Neural crest cell (in vitro differentiated cells): ENCODE data around the gene TRABD2B. TPM values are rescaled to one million over a fixed set of nuclear protein-coding genes. Genes with fewer than 3 reads are reported as not detected.

Experiments
- DNase-seq: peaks from one replicate; pipeline ENCODE4 v3.0.0; 2021; ENCODE audit warnings: low read depth, mixed read lengths, low spot score
- H3K27ac Mint-ChIP-seq: one replicate; pipeline ENCODE4 v1.8.0; 2021; ENCODE audit warnings: mild to moderate bottlenecking, mixed read lengths; ENCODE audit not compliant: unreplicated experiment
- H3K27me3 Mint-ChIP-seq: 2 replicates; pipeline ENCODE4 v1.8.0; 2021; ENCODE audit warnings: low read depth, mild to moderate bottlenecking, mixed read lengths
- H3K36me3 Mint-ChIP-seq: 2 replicates; pipeline ENCODE4 v1.8.0; 2021; ENCODE audit warnings: low read depth, mild to moderate bottlenecking, mixed read lengths
- H3K4me1 Mint-ChIP-seq: 2 replicates; pipeline ENCODE4 v1.8.0; 2021; ENCODE audit warnings: mixed read lengths
- H3K4me3 Mint-ChIP-seq: one replicate; pipeline ENCODE4 v1.8.0; 2021; ENCODE audit warnings: mild to moderate bottlenecking, mixed read lengths
- H3K9me3 Mint-ChIP-seq: 2 replicates; pipeline ENCODE4 v1.8.0; 2021; ENCODE audit warnings: mixed read lengths
- total RNA-seq: library from RNA; stranded (reverse); gene quantifications from 2 replicates; pipeline ENCODE4 v1.2.1, GENCODE V29; 2021
- TF ChIP-seq, protein P1 (sequence below): fragments of 200-600 bp; sonication (generic); conservative IDR thresholded peaks from 2 replicates; pipeline ENCODE4 v1.5.0; 2021; ENCODE audit warnings: antibody characterized with exemption, mild to moderate bottlenecking

The TRABD2B gene
- total RNA-seq, 1 donor from 2014 or later = 0.49 TPM

DNA sequence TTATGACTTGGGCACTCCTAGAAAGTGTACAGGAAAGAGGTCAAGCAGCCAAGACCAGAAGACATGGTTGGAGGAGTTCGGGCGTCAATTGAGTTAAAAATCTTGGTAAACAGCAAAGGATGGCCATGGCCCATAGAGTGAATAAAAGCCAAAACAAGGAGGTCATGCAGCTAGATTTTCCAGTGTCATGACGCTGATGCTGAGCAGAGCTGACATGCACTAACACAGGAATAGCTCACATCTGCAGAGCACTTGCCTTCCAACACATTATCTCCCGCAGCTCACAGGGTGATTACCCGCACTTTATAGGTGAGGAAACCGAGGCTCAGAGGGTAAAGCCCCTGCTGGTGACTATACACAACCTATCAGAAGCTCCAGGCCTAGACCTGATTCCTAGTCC lies 49.7 kb downstream of the TRABD2B start:
- TF ChIP-seq, protein P1, sequence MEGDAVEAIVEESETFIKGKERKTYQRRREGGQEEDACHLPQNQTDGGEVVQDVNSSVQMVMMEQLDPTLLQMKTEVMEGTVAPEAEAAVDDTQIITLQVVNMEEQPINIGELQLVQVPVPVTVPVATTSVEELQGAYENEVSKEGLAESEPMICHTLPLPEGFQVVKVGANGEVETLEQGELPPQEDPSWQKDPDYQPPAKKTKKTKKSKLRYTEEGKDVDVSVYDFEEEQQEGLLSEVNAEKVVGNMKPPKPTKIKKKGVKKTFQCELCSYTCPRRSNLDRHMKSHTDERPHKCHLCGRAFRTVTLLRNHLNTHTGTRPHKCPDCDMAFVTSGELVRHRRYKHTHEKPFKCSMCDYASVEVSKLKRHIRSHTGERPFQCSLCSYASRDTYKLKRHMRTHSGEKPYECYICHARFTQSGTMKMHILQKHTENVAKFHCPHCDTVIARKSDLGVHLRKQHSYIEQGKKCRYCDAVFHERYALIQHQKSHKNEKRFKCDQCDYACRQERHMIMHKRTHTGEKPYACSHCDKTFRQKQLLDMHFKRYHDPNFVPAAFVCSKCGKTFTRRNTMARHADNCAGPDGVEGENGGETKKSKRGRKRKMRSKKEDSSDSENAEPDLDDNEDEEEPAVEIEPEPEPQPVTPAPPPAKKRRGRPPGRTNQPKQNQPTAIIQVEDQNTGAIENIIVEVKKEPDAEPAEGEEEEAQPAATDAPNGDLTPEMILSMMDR = no peak
- Mint-ChIP-seq H3K27ac (no peak overlapping the region), H3K9me3 (no peaks in the 10 kb centered on the region), H3K36me3 (no peaks in the 10 kb centered on the region), H3K4me3 (no peak overlapping the region), H3K27me3 (peaks cover 5% of the 10 kb centered on the region), H3K4me1 (no peaks in the 10 kb centered on the region)
- no peak for DNase-seq

DNA sequence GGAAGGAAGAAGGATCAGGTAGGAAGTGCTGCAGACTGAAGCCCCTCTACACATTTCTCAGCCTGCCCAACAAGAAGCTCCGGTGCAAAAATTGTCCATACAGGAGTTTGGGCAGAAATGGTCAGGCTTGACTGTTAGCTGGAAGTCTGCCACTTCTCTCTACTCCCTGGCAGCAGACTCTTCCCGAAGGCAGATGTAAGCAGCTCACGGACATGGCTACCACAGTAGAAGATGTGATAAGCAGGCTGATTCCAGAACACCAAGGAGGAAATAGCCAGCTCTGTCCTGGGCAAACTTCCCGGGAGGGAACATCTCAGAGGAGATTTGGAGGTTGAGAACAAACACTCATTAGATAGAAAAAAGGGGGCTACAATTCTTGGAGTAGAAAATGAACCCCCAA lies 52.6 kb downstream of the TRABD2B start:
- Mint-ChIP-seq H3K9me3 (no peaks in the 10 kb centered on the region), H3K36me3 (no peaks in the 10 kb centered on the region), H3K4me3 (no peak overlapping the region), H3K27me3 (peaks cover 15% of the 10 kb centered on the region), H3K4me1 (no peaks in the 10 kb centered on the region), H3K27ac (no peak overlapping the region)
- TF ChIP-seq, protein P1 = no peak
- no peak for DNase-seq

DNA sequence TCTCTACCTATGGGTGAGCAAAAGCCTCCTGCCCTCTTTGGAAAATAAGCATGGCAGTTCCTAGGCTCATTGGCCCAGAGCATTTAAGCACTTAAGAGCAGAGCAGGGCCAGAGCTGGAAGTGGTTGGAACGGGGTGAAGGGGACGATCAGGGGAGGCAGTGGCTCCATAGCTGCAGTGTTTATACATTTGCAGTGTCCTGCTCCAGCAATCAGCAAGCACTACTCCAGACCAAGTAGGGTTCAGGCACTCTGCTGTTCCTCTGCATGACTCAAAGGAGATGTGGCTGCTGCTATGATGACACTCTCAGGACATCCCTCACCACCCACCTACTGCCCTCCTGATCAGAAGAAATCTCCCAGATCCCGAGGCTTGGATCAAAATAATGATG lies 55.0 kb downstream of the TRABD2B start:
- Mint-ChIP-seq H3K4me3 (no peak overlapping the region), H3K27ac (no peak overlapping the region), H3K27me3 (peaks cover 19% of the 10 kb centered on the region), H3K9me3 (no peaks in the 10 kb centered on the region), H3K36me3 (no peaks in the 10 kb centered on the region), H3K4me1 (no peaks in the 10 kb centered on the region)
- TF ChIP-seq, protein P1 = no peak
- no peak for DNase-seq

DNA sequence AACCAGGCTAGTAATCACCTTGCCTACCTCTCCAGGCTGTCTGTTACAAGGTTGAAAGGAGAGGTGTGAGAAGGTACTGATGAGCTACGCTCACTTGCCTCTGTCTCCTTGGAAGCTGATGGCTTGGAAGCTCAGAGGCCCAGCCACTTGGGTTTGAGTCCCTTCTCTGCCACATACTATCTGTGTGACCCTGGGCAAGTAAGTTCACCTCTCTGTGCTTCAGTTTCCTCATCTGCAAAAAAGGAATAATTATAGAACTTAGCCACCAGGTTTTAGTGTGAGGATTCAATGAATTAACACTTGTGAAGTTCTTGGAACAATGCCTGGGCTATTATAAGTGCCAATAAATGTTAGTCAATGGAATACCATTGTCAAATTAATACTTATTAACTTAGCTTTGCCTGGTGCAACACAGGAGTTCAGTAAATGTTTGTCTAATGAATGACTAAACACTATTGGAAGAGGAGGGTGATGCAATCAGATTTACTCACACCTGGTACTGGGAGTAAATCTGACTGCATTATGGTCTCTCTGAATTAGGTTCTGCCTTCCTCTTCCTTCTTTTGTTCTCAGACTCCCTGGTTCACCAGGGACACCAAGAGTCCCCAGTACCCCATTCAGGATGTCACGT lies 55.5 kb downstream of the TRABD2B start:
- H3K27ac Mint-ChIP-seq = no peak overlapping the region
- no peak overlapping the region for H3K4me3 Mint-ChIP-seq
- H3K9me3 Mint-ChIP-seq = no peaks in the 10 kb centered on the region
- H3K36me3 Mint-ChIP-seq = no peaks in the 10 kb centered on the region
- TF ChIP-seq, protein P1 = no peak
- no peak for DNase-seq
- peaks cover 19% of the 10 kb centered on the region for H3K27me3 Mint-ChIP-seq
- no peaks in the 10 kb centered on the region for H3K4me1 Mint-ChIP-seq

DNA sequence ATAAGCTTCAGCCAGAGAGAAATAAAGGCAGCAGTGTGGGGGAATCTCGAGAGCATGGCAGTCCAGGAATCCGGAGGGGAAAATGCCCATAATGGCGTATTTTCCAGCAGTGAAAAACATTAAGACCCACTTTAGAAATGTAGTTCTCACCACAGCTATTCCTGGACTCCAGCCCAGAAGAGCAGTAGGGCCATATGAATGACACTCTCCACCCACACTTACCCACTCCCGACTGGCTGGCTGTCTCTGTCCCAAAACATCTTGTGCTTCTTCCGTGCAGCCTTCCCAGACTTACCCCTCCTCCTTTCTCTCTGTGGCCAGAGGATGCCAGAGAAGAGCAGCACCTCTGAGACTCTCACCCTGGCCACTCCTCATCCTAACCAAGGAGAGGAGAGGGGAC lies 56.4 kb downstream of the TRABD2B start:
- TF ChIP-seq, protein P1 = no peak
- Mint-ChIP-seq H3K4me1 (no peaks in the 10 kb centered on the region), H3K36me3 (no peaks in the 10 kb centered on the region), H3K9me3 (no peaks in the 10 kb centered on the region), H3K27ac (no peak overlapping the region), H3K4me3 (no peak overlapping the region), H3K27me3 (peaks cover 19% of the 10 kb centered on the region)
- no peak for DNase-seq
